ENCODE results near the gene BLVRA.
A peak's percentile ranks its signal among the peaks of the same experiment; 100 is the strongest.
"Not testable (repeated sequence)": the region's sequence is repeated elsewhere in the genome, so short reads cannot be mapped to it uniquely, and the experiment has no call there.

BLVRA gene

DNA sequence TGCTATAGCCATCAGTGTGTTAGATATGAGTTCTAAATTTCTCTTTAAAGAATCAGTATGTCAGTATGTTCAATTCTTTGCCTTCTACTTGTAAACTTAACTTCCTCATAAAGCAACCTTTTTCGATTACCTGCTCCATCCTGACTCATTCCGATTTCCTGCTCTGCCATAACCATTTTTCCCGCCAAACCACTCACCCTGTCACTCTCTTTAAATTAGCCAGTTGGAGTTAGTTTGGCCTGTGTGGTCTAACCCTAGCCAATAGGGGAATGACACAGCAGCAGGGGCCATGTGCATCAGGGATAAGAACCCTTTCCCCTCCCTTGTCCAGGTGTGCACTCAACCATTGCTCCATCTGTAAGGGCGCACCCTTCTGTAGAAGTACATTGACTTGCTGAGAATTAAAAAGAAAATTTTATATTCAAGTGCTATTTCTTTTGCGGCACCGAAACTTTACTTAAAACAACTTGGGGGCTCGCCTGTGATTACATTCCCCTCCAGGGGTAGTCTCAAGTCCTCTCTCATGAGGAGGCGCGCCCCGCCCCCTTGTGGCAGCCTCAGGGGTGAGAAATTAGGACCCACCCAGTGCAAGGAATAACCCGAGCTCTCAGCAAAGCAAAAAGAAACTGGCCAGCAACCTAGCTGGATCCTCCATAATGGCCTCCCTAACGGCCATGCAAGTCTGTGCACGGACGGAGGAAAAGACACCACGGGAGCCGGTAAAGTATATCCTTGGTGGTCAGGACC is 51.9 kb downstream of the BLVRA start:
- peak; percentile 19 to 29 for DNase-seq

- DNase-seq = no peak
These were observed 56.9 kb downstream of the BLVRA start for GRCh38 chr7:43815373-43815772.

DNA sequence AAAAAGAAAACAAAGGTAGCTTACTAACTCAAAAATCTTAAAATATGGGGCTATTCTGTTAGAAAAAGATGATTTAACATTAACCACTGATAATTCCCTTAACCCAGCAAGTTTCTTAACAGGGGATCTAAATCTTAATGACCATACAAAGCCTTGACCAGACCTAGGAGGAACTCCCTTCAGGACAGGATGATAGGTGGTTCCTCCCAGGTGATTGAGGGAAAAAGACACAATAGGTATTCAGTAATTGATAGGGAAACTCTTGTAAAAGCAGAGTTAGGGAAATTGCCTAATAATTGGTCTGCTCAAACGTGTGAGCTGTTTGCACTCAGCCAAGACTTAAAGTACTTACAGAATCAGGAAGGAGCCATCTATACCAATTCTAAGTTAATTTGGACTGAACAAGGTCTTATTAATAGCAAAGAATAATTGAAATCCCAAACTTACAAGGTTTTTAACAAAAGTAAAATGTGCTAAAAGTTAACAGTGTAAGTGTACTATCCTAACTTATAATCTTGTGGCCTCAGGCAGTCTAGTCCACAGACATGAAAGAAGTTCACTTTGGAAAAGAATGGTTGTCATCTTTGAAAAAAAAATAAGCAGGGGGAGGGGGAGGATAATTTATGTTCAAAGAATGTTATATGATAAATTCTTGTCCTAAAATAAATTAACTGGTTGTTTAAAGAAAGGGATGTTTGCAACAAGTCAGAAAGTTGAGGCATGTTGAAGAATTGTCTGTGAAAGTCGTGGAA is 57.7 kb downstream of the BLVRA start:
- not testable (repeated sequence) for DNase-seq

GRCh38 chr7:43823425-43823824 is 64.9 kb downstream of the BLVRA start:
- not testable (repeated sequence) for DNase-seq

DNA sequence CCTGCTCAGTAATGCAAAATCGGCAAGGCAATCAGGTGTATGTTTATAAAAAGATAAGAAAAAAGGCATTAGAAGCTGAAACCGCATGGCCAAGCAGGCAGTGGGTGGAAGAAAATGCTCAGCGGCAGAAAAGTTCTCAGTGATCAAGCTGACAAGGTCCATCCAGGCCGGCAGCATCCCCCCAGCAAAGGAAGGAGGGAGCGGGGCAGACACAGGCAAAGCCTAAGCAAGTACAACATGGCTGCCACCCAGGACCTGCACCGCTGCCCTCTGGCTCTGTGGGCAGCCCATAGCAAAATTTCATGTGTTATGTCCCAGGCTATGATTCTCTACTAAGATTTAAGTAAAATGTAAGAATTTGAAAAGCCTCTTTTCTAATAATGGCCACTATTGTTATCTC is 65.5 kb downstream of the BLVRA start:
- DNase-seq = no peak

DNA sequence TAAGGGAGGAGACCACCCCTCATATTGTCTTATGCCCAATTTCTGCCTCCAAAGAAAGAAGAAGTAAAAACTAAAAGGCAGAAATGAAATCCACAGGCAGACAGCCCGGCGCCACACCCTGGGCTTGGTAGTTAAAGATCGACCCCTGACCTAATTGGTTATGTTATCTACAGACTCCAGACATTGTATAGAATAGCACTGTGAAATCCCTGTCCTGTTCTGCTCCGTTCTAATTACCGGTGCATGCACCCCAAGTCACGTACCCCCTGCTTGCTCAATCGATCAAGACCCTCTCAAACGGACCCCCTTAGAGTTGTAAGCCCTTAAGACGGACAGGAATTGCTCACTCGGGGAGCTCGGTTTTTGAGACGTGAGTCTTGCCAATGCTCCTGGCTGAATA is 66.0 kb downstream of the BLVRA start:
- not testable (repeated sequence) for DNase-seq

GRCh38 chr7:43824963-43825362 is 66.5 kb downstream of the BLVRA start:
- no peak for DNase-seq

DNA sequence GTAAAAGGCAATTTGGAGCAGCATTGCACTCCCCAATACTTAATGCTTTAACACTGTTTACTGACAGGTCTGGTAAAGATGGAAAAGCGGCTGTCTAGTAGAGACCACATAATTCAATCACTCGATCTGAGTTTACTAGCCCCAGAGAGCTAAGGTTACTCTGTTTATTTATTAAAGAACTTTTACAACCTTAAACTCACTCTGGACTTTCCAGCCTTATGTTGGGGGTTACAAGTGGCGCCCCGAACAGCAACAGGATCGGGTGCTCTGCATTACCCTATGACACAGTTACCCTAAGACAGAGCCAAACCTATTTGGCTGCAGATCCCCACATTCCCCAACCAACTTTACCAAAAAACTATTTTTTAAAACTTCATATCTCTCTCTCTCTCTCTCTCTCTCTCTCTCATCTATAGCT is 66.9 kb downstream of the BLVRA start:
- DNase-seq = no peak

DNA sequence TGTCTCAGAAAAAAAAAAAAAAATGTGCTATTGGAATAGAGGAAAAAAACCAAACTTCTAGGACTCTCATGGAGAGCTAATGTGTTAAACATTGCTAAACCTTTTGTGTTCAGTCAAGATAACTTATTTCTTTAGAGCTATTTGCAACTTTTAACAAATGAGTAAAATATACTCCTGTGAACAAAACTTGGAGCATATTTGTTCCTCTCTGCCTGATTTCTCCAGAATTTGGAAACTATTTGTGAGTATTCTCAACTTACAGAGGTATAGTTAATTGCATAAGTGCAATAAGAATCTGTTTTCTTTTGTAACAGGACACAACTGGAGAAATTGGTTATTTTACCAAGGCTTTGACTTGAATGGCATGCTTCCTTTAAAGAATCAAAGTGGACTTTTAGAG is 72.4 kb downstream of the BLVRA start:
- not testable (repeated sequence) for DNase-seq

- DNase-seq = peak; percentile 49 to 52
These were observed 76.2 kb downstream of the BLVRA start for GRCh38 chr7:43834463-43835251.

DNA sequence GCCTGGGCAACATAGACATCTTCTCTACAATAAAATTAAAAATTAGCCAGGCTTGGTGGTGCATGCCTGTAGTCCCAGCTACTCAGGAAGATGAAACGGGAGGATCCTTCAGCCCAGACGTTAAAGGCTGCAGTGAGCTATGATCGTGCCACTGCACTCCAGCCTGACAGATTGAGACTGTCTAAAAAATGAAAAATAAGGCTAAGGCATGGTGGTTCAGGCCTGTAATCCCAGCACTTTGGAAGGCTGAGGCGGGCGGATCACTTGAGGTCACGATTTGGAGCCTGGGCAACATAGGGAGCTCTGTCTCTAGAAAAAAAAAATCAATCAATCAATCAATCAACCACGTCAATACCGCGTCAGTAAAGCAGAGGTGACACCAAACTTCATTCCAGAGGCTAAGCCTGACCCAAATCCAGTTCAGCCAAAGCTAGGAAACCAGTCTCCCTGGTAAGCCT is 79.8 kb downstream of the BLVRA start:
- no peak for DNase-seq

GRCh38 chr7:43843296-43843695 is 84.8 kb downstream of the BLVRA start:
- DNase-seq = no peak

GRCh38 chr7:43844257-43844656 is 85.8 kb downstream of the BLVRA start:
- DNase-seq = no peak

GRCh38 chr7:43844662-43845061 is 86.2 kb downstream of the BLVRA start:
- no peak for DNase-seq

DNA sequence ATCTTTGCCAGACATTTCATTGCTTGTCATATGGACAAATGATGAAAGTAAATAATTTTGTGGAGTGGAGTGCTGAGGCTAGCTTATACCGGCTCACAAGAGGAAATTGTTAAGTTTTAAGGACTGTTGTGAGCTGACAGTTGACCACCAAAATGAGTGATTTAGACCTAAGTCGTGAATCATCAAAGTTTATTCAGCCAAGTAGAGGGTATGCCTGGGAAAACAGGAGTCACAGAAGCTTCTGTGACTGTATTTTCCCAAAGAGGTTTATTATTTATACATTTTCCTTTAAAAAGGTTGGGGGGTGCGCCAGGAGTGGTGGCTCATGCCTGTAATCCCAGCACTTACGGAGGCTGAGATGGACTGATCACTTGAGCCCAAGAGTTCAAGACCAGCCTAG is 89.0 kb downstream of the BLVRA start:
- no peak for DNase-seq

DNA sequence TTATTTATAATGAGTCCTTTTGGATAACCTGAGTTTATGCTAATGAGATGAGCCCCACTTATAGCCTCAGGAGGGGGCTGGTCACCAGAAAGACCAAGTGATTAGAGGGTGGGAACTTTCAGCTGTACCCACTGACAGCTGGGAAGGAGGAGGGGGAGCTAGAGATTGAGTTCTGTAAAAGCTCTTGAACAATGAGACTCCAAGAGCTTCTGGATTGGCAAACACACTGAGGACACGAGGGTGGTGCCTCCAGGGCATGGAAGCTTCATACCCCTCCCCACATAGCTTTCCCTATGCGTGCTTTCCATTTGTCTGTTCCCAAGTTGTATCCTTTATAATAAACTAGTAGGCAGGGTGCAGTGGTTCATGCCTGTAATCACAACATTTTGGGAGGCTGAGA is 90.6 kb downstream of the BLVRA start:
- no peak for DNase-seq

DNA sequence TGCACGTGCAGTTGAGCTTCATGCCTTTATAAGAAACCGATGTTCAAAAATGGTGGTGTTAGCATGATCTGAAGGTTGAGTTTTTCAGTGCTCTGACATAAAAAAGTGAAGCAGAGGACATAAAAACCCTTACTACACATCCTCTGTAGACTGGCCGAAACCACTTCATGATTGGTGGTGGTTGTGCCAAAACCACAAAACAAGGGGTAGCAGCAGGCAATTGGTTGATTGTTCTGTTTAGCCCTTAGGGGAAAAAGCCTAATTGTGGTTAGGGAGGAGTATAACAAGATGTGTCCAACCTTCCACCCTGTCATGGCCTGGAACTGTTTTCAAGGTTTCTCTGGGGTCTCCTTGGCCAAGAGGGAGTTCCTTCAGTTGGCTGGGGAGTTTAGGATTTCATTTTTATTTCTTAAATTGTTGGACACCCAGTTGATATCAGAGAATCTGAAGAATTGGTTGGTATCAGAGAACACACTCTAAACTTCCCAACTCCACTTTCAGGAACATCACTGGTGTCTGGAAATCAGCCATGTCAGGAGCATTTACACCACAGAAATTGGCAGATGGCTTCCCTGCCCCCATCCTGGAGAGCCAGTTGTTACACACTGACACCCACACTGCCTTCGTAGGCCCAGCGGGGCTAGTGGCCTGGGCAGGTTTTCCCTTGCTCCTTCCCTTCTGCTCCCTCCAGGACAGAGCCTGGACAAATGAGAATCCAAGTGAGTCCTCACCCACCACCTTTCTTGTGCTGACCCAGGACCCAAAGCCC is 92.1 kb downstream of the BLVRA start:
- no peak for DNase-seq

DNA sequence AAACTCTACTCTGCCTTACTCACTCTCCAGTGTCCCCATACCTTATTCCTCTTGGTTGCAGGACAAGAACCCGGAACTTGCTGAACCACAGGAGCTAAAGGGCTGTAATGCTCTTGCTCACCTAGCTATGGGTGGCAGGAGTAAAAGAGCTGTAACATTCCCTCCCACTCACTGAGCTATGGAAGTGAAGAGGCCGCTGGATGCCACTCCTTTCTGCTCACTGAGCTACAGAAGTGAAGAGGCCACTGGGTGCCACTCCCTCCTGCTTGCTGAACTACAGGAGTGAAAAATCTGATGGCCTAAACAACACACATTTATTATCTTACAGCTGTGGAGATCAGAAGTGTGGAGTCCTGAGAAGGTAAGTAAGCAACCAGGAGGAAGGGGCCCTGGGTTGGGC is 93.3 kb downstream of the BLVRA start:
- no peak for DNase-seq

DNA sequence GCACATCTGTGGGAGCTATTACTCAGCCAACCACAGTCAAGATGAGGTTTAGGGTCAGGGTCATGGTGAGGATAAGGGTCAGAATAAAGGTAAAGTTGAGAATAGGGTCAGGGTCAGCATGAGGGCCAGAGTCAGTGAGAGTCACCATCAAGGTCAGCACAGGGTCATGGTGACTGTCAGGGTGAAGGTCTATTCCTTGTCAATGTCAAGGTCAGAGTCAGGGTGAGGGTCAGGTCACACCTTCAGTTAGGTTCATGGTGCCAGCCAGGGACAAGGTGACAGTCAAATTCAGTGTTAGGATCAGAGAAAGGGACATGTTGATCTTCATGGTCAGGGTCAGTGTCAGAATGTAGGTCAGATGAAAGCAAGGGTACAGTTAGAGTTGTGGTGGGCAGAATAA is 96.7 kb downstream of the BLVRA start:
- no peak for DNase-seq

- DNase-seq = no peak
These were observed 97.8 kb downstream of the BLVRA start for GRCh38 chr7:43856316-43856715.

All from activated CD4-positive, alpha-beta T cell treated with anti-CD3 and anti-CD28 coated beads for 4 hours (primary cell).